Ishikawa (cell line): ENCODE results near the gene IP6K3.

Experiments
- CEBPB ChIP-seq: IDR thresholded peaks from 2 replicates; pipeline ENCODE4 v1.6.1; 2012
- CREB1 ChIP-seq: IDR thresholded peaks from 2 replicates; pipeline ENCODE4 v1.6.1; 2012; ENCODE audit warnings: low read depth
- EGR1 ChIP-seq: IDR thresholded peaks from 2 replicates; pipeline ENCODE4 v1.6.1; 2012
- EP300 ChIP-seq: IDR thresholded peaks from 2 replicates; pipeline ENCODE4 v1.6.1; 2012; ENCODE audit warnings: borderline replicate concordance
- FOXM1 ChIP-seq: IDR thresholded peaks from 2 replicates; pipeline ENCODE4 v1.6.1; 2012; ENCODE audit warnings: low read depth, borderline replicate concordance
- NFIC ChIP-seq: IDR thresholded peaks from 2 replicates; pipeline ENCODE4 v1.6.1; 2012
- RAD21 ChIP-seq: IDR thresholded peaks from 2 replicates; pipeline ENCODE4 v1.6.1; 2012; ENCODE audit warnings: low read depth
- TAF1 ChIP-seq: IDR thresholded peaks from 2 replicates; pipeline ENCODE4 v1.6.1; 2012; ENCODE audit warnings: low read depth, mild to moderate bottlenecking
- TCF12 ChIP-seq: IDR thresholded peaks from 2 replicates; pipeline ENCODE4 v1.6.1; 2012; ENCODE audit warnings: low read depth
- TEAD4 ChIP-seq: IDR thresholded peaks from 2 replicates; pipeline ENCODE4 v1.6.1; 2012
- YY1 ChIP-seq: IDR thresholded peaks from 2 replicates; pipeline ENCODE4 v1.6.1; 2012; ENCODE audit warnings: low read depth
- ZBTB7A ChIP-seq: IDR thresholded peaks from 2 replicates; pipeline ENCODE4 v1.6.1; 2012; ENCODE audit warnings: low read depth
- TF ChIP-seq, protein P1 (sequence below): IDR thresholded peaks from 2 replicates; pipeline ENCODE4 v1.6.1; 2012
- TF ChIP-seq, protein P2 (sequence below): IDR thresholded peaks from 2 replicates; pipeline ENCODE4 v1.6.1; 2012; ENCODE audit warnings: low read depth, mild to moderate bottlenecking
- TF ChIP-seq, protein P3 (sequence below): IDR thresholded peaks from 2 replicates; pipeline ENCODE4 v1.6.1; 2012

Gene IP6K3

DNA sequence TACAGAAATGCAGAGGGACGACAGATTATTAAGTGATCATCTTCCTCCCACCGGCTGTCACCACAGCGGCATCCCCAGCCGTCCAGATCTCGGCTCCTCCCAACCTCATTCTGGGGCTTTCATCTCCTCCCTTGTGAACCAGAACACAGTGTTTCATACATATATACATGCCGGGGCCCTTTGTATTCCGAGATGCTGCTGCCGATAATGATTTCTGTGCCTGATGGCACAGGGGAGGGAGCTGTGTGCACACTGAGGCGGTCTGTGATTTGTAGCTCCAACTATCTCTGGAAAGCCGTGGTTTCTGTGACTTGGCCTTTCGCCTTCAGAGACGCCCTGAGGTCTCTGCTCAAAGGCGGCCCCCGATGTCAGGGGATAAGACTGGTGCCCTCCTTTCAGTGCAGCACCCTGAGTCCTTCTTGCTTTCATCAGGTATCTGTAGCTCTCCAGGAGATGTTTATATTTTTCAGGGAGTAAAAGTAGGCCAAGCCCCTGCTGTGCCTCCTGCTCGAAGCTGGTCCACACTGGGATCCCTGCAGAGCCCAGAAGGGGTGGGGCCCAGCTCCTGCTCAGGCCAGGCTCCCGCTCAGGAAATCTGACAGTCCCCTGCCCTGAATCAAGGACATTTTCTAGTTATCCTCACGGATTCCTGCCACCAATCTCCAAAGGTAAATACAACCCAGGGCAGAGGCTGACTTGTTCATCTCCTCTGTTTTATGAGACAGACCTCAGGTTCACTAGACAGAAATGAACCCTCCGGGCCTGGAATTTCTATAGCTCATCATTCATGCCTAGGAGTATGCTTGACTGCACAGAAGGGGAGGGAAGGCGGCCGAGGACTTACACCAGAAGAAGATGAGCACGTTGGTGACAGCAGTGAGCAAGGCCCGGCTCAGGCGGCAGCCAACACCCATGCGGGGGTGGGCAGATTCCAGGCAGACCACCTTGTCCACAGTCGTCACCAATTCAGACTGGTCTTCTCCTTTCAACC is 31.0 kb upstream of the IP6K3 start:
- TF ChIP-seq TCF12 = no peak
- TF ChIP-seq, protein P1, sequence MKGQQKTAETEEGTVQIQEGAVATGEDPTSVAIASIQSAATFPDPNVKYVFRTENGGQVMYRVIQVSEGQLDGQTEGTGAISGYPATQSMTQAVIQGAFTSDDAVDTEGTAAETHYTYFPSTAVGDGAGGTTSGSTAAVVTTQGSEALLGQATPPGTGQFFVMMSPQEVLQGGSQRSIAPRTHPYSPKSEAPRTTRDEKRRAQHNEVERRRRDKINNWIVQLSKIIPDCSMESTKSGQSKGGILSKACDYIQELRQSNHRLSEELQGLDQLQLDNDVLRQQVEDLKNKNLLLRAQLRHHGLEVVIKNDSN = no peak
- TF ChIP-seq EP300 = no peak
- no peak for TF ChIP-seq ZBTB7A
- TF ChIP-seq, protein P2, sequence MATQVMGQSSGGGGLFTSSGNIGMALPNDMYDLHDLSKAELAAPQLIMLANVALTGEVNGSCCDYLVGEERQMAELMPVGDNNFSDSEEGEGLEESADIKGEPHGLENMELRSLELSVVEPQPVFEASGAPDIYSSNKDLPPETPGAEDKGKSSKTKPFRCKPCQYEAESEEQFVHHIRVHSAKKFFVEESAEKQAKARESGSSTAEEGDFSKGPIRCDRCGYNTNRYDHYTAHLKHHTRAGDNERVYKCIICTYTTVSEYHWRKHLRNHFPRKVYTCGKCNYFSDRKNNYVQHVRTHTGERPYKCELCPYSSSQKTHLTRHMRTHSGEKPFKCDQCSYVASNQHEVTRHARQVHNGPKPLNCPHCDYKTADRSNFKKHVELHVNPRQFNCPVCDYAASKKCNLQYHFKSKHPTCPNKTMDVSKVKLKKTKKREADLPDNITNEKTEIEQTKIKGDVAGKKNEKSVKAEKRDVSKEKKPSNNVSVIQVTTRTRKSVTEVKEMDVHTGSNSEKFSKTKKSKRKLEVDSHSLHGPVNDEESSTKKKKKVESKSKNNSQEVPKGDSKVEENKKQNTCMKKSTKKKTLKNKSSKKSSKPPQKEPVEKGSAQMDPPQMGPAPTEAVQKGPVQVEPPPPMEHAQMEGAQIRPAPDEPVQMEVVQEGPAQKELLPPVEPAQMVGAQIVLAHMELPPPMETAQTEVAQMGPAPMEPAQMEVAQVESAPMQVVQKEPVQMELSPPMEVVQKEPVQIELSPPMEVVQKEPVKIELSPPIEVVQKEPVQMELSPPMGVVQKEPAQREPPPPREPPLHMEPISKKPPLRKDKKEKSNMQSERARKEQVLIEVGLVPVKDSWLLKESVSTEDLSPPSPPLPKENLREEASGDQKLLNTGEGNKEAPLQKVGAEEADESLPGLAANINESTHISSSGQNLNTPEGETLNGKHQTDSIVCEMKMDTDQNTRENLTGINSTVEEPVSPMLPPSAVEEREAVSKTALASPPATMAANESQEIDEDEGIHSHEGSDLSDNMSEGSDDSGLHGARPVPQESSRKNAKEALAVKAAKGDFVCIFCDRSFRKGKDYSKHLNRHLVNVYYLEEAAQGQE = no peak
- TF ChIP-seq TAF1 = no peak
- no peak for TF ChIP-seq YY1
- no peak for TF ChIP-seq FOXM1
- TF ChIP-seq, protein P3, sequence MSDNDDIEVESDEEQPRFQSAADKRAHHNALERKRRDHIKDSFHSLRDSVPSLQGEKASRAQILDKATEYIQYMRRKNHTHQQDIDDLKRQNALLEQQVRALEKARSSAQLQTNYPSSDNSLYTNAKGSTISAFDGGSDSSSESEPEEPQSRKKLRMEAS = no peak
- no peak for TF ChIP-seq EGR1
- TF ChIP-seq CREB1 = no peak
- no peak for TF ChIP-seq NFIC
- TF ChIP-seq CEBPB = no peak
- TF ChIP-seq RAD21 = no peak
- TF ChIP-seq TEAD4 = no peak

DNA sequence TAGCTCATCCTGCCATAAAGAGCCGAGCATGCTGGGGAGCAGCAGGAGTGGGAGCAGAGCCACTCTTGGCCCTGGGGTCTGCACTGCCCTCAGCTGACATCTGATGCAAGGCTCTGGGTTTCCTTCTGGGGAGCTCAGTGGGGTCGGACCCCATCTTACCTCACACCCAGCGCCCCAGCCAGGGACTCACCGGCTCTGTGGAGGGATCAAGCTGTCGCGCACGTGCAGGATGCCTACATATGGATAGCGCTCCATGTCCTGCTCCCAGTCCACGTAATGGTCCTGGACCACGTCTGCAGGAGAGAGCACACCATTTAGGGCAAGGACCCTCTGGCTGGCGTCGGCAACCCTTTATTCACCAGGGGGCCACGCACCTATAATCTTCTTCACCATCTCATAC is 30.1 kb upstream of the IP6K3 start:
- TF ChIP-seq FOXM1 (no peak), NFIC (no peak), YY1 (no peak), TEAD4 (no peak)
- TF ChIP-seq, protein P2 = no peak

DNA sequence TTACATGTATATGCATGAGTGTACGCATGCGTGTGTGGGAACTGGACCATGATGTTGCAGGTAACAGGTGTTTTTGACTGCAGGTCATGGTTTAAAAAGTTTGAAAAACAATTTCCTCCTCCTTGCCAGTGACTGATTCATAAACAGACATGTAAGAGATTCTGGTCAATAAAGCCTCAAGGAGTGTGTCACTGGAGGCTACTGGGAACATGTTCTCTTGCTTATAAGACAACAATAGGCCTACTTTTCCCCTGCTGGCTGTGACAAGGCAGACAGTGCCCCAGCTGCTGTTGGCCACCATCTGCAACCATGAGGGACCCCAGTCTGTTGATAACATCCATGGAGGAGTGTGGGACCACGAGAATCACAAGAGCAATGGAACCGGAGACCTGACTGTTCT is 29.5 kb upstream of the IP6K3 start:
- TF ChIP-seq TCF12 (no peak), CREB1 (no peak), CEBPB (no peak), ZBTB7A (no peak), FOXM1 (no peak), YY1 (no peak), NFIC (no peak), TEAD4 (no peak), EGR1 (no peak), EP300 (no peak), TAF1 (no peak), RAD21 (no peak)
- TF ChIP-seq, protein P1 = no peak
- TF ChIP-seq, protein P3 = no peak
- TF ChIP-seq, protein P2 = no peak

DNA sequence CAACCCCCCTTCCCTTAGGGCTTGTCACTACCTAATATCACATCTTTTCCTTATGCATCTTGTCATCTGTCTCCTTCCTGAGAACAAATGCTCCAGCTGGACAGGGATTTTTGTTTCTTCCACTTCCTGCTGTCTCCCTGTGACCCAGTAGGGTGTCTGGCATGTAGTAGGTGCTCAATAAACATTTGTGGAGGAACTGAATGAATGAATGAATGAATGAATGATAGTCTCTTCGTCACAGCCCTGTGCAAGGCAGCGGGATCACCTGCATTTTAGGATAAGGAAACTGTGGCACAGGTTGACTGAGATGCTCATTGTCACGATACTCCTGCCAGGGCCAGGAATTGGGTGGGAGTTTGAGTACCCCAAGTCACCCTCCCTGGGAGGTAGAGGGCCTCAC is 28.1 kb upstream of the IP6K3 start:
- TF ChIP-seq, protein P1 = no peak
- TF ChIP-seq RAD21 (no peak), TEAD4 (no peak), EP300 (no peak), CEBPB (no peak), YY1 (no peak), TAF1 (no peak), TCF12 (no peak)
- TF ChIP-seq, protein P3 = no peak
